Measurements from ENCODE around the gene SERPINA5. TPM values are rescaled to one million over a fixed set of nuclear protein-coding genes. Genes with fewer than 3 reads are reported as not detected.
A peak's percentile ranks its signal among the peaks of the same experiment; 100 is the strongest.

SERPINA5 gene
- polyA plus RNA-seq, 1 experiment: not detected

DNA sequence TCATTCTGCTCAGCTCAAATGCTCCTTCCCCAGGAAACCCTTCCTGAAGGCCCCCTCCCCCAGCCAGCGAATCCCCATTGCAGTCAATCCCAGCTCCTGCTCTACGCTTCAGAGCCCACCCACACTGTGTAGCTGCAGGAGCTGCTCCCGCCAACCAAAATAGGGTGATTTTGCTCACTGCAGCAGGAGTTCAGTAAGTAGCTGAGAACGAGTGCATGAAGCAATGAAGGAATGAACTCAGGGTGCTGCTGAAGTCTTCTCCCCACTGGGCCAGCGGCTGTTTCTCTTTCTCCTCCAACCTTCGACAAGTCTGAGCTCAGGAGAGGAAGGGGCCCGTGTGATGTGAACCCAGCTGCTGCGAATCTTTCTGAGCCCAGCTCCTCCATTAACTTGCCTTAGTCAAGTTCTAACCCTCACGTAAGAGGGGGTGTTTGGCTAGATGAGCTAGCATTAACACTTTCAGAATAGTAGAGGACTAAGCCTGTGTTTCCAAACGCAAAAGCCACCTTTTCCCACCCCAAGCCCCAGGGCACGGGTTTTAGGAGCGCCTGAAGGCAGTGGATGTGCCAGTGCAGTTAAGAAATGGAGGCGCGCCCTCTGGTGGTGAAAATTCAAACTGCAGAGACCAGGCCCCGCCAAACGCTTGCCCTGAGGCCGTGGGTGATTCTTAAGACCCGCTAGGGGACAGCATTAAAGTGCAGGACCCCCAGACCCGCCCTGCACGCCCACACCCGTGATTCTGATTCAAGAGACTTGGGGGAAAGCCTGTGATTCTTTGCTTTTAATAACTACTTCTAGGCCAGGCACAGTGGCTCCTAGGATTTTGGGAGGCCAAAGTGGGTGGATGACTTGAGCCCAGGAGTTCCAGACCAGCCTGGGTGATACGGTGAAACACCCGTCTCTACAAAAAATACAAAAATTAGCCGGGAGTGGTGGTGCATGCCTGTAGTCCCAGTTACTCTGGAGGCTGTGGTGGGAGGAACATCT, 31.9 kb upstream of the SERPINA5 start:
- DNase-seq (ENCODE audit: low read depth, low spot score): peak; percentile 6
- POLR2A ChIA-PET: no interaction called here
- Histone ChIP-seq H3K27me3 (ENCODE audit: control insufficient read depth, insufficient read depth, low read length) (peaks cover 2% of the 10 kb centered on the region), H3K9me3 (ENCODE audit: control insufficient read depth, insufficient read depth, low read length) (no peaks in the 10 kb centered on the region), H3K4me3 (ENCODE audit: low read depth, low read length) (no peak overlapping the region), H3K27ac (ENCODE audit: low read depth, low read length) (no peak overlapping the region)
- CTCF ChIA-PET: interaction anchor here (0.5 to 3.9 kb wide), 32 partner anchors 9 to 1105 kb away, joined by 3 to 35 read pairs (median 4); no protein-coding TSS in a partner anchor
- TF ChIP-seq, protein P1, sequence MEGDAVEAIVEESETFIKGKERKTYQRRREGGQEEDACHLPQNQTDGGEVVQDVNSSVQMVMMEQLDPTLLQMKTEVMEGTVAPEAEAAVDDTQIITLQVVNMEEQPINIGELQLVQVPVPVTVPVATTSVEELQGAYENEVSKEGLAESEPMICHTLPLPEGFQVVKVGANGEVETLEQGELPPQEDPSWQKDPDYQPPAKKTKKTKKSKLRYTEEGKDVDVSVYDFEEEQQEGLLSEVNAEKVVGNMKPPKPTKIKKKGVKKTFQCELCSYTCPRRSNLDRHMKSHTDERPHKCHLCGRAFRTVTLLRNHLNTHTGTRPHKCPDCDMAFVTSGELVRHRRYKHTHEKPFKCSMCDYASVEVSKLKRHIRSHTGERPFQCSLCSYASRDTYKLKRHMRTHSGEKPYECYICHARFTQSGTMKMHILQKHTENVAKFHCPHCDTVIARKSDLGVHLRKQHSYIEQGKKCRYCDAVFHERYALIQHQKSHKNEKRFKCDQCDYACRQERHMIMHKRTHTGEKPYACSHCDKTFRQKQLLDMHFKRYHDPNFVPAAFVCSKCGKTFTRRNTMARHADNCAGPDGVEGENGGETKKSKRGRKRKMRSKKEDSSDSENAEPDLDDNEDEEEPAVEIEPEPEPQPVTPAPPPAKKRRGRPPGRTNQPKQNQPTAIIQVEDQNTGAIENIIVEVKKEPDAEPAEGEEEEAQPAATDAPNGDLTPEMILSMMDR (IDR thresholded peaks at IDR 0.05; ENCODE audit: low read depth, low read length): peak; percentile 90

DNA sequence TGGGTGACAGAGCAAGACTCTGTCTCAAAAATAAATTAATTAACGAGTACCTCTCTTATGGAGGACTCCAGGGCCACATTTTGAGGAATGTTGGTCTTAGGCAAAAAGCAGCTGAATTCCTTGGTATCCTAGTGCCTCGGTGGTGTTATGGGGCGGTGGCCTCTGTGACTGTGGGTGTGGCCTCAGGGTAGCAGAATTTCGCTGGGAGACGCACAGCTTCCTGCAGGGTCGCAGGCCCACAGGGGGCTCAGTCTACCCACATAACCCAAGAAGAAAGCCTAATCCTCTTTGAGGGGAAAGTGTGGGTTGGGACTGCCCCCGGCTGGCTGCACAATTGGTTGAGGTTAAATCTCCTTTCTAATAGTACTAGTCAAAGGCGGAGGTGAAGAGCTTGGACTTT, 31.2 kb upstream of the SERPINA5 start:
- no peaks in the 10 kb centered on the region for H3K9me3 ChIP-seq (ENCODE audit: control insufficient read depth, insufficient read depth, low read length)
- POLR2A ChIA-PET: no interaction called here
- CTCF ChIA-PET: interaction anchor here (0.9 to 3.9 kb wide), 10 partner anchors 9 to 131 kb away, joined by 3 to 35 read pairs (median 4); no protein-coding TSS in a partner anchor

DNA sequence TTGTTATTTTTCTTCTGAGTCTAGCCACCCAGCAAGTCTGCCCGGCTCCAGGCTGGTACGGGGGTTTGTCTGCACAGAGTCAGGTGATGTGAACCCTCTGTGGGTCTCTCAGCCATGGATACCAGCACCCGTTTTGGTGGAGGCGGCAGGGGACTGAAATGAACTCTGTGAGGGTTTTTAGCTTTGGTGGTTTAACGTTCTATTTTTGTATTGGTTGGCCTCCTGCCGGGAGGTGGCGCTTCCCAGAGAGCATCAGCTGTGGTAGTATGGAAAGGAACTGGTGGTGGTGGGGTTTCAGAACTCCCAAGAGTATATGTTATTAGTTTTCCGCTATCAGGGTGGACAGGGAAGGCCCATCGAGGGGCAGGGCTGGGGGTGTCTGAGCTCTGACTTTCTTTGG, 25.2 kb upstream of the SERPINA5 start:
- TF ChIP-seq, protein P1 (IDR thresholded peaks at IDR 0.05; ENCODE audit: low read depth, low read length): no peak
- Histone ChIP-seq H3K27ac (ENCODE audit: low read depth, low read length) (no peak overlapping the region), H3K9me3 (ENCODE audit: control insufficient read depth, insufficient read depth, low read length) (no peaks in the 10 kb centered on the region), H3K27me3 (ENCODE audit: control insufficient read depth, insufficient read depth, low read length) (peaks cover 5% of the 10 kb centered on the region), H3K4me3 (ENCODE audit: low read depth, low read length) (no peak overlapping the region)
- POLR2A ChIA-PET: no interaction called here
- DNase-seq (ENCODE audit: low read depth, low spot score): no peak
- CTCF ChIA-PET: no interaction called here

More for the DNA sequence above, 31.2 kb upstream of the SERPINA5 start:
- no peak overlapping the region for H3K4me3 ChIP-seq (ENCODE audit: low read depth, low read length)
- H3K27ac ChIP-seq (ENCODE audit: low read depth, low read length): no peak overlapping the region
- TF ChIP-seq, protein P1 (IDR thresholded peaks at IDR 0.05; ENCODE audit: low read depth, low read length): no peak
- no peak for DNase-seq (ENCODE audit: low read depth, low spot score)
- H3K27me3 ChIP-seq (ENCODE audit: control insufficient read depth, insufficient read depth, low read length): peaks cover 2% of the 10 kb centered on the region

DNA sequence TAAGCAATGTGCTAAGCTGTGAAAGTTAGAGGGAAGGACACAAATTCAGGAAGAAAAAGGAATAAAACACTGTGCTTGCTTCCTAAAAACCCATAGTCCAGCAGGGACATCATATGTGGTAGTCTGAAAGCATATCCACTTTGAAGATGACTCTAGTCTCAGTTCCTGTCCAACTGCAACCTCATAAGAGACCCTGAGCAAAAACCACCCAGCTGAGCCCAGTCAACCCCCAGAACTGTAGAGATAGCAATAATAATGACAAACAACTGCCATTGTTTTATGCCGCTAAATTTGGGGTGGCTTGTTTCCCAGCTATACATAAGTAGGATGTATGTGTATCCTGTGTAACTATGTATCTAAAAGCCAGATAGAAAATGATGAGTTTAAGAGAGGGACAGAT, 23.9 kb upstream of the SERPINA5 start:
- H3K9me3 ChIP-seq (ENCODE audit: control insufficient read depth, insufficient read depth, low read length): no peaks in the 10 kb centered on the region
- peaks cover 5% of the 10 kb centered on the region for H3K27me3 ChIP-seq (ENCODE audit: control insufficient read depth, insufficient read depth, low read length)
- TF ChIP-seq, protein P1 (IDR thresholded peaks at IDR 0.05; ENCODE audit: low read depth, low read length): no peak
- DNase-seq (ENCODE audit: low read depth, low spot score): no peak
- H3K27ac ChIP-seq (ENCODE audit: low read depth, low read length): no peak overlapping the region
- POLR2A ChIA-PET: no interaction called here
- CTCF ChIA-PET: interaction anchor here (2.3 kb wide), 1 partner anchor 9 kb away, joined by 14 read pairs; no protein-coding TSS in a partner anchor
- no peak overlapping the region for H3K4me3 ChIP-seq (ENCODE audit: low read depth, low read length)

DNA sequence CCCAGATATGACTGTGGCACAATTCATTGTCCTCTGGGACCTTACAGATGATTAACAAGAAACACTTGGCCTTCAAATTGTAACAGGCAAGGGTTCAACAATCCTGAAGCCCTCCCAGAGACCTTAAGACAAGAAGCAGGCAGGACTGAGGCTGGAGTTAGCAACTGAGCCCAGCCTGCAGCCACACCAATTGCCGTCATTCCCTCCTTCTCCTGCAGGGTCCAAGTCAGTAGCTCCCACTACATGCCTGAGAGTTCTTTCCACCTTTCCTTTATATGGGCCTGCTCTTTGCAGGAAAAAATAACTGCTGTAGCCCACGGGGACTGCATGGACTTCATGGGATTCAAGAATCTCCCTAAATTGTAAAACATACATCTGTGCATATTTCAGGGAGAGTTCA, 22.4 kb upstream of the SERPINA5 start:
- TF ChIP-seq, protein P1 (IDR thresholded peaks at IDR 0.05; ENCODE audit: low read depth, low read length): no peak
- Histone ChIP-seq H3K9me3 (ENCODE audit: control insufficient read depth, insufficient read depth, low read length) (no peaks in the 10 kb centered on the region; the same call in 1 of the 2 replicates), H3K27ac (ENCODE audit: low read depth, low read length) (no peak overlapping the region), H3K4me3 (ENCODE audit: low read depth, low read length) (no peak overlapping the region), H3K27me3 (ENCODE audit: control insufficient read depth, insufficient read depth, low read length) (peaks cover 3% of the 10 kb centered on the region)
- no peak for DNase-seq (ENCODE audit: low read depth, low spot score)
- ChIA-PET POLR2A (no interaction called here), CTCF (interaction anchor here (1.1 to 2.3 kb wide), 2 partner anchors 8 to 10 kb away, joined by 4 to 14 read pairs; no protein-coding TSS in a partner anchor)

All from AG04450 (cell line).